Glomerular visceral epithelial cell (primary cell): ENCODE data around the gene ABHD10.

Source experiments
- DNase-seq: peaks from one replicate; pipeline ENCODE4 v3.0.0-alpha.2; 2016; ENCODE audit errors: extremely low spot score

Gene ABHD10

GRCh38 chr3:111978583-111979433 is at the start of gene ABHD10:
Gene ABHD10 (plus strand): TSS chr3:111979026. CDS start chr3:111979062, 36 bp downstream.
- DNase-seq, result peak; percentile 98

GRCh38 chr3:111929484-111929883 is 49.3 kb upstream of the ABHD10 start:
- DNase-seq, result no peak

GRCh38 chr3:111932946-111933345 is 45.9 kb upstream of the ABHD10 start:
- DNase-seq, result no peak

- DNase-seq, result peak; percentile 55
Observed at GRCh38 chr3:111936191-111936841, 42.5 kb upstream of the ABHD10 start.

GRCh38 chr3:111936967-111937366 is 41.9 kb upstream of the ABHD10 start:
- no peak for DNase-seq

GRCh38 chr3:111937871-111938270 is 41.0 kb upstream of the ABHD10 start:
- no peak for DNase-seq

GRCh38 chr3:111939873-111940272 is 39.0 kb upstream of the ABHD10 start:
- DNase-seq, result no peak

- no peak for DNase-seq
Observed at GRCh38 chr3:111943533-111943932, 35.3 kb upstream of the ABHD10 start.

GRCh38 chr3:111944372-111944771 is 34.5 kb upstream of the ABHD10 start:
- no peak for DNase-seq

GRCh38 chr3:111947231-111947630 is 31.6 kb upstream of the ABHD10 start:
- no peak for DNase-seq

GRCh38 chr3:111948786-111949185 is 30.0 kb upstream of the ABHD10 start:
- DNase-seq, result no peak

- DNase-seq, result no peak
Observed at GRCh38 chr3:111949712-111950111, 29.1 kb upstream of the ABHD10 start.

- DNase-seq, result no peak
Observed at GRCh38 chr3:111951032-111951431, 27.8 kb upstream of the ABHD10 start.

GRCh38 chr3:111952086-111952485 is 26.7 kb upstream of the ABHD10 start:
- DNase-seq, result no peak

GRCh38 chr3:111952866-111953450 is 25.9 kb upstream of the ABHD10 start:
- no peak for DNase-seq

- DNase-seq, result no peak
Observed at GRCh38 chr3:111954228-111954990, 24.4 kb upstream of the ABHD10 start.

GRCh38 chr3:111955876-111956275 is 22.9 kb upstream of the ABHD10 start:
- no peak for DNase-seq

- DNase-seq, result no peak
Observed at GRCh38 chr3:111956449-111956848, 22.4 kb upstream of the ABHD10 start.

- no peak for DNase-seq
Observed at GRCh38 chr3:111956995-111957734, 21.7 kb upstream of the ABHD10 start.

- no peak for DNase-seq
Observed at GRCh38 chr3:111961461-111962164, 17.2 kb upstream of the ABHD10 start.

- DNase-seq, result peak; percentile 39
Observed at GRCh38 chr3:111963424-111963823, 15.4 kb upstream of the ABHD10 start.
